Renal cortical epithelial cell (primary cell): ENCODE data around the gene CSF1. TPM values are rescaled to one million over a fixed set of nuclear protein-coding genes. Genes with fewer than 3 reads are reported as not detected.

ENCODE experiments used
- DNase-seq: peaks from one replicate; pipeline ENCODE4 v3.0.0-alpha.2; 2011; ENCODE audit warnings: low read depth
- total RNA-seq: library from RNA; depleted of rRNA; stranded (reverse); fragments of >200 nt; gene quantifications from 2 replicates; pipeline ENCODE4 v1.2.3, GENCODE V29; 2014

The CSF1 gene
- total RNA-seq, 1 donor from 2014 or later: 51.3 TPM

DNA sequence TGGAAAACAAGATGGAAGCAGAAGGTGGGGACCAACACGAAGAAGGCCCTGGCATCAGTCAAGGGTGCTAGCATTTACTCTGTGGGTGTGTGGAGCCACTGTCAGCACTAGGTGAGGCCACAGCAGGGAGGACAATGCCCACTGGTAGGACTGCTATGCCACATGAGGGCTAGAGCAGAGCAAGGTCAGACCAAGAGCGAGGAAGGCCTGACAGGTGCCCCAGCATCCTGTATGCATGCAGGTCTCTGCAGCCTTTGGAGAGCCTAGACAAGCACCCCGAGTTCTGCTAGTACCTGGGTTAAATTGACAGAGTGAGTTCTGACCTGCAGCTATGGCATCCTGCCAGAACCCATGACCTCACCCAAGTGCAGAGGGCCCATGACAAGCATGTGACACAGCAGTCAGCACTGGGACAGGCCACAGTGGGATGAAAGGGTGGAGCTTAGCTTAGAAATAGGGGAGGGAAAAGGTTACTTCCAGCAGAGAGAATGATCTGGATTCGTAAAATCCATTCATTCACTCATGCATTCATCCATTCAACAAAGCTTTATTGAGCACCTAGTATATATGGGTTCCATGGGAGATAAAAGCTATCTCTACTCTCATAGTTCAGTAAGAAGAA, 9.0 kb upstream of the CSF1 start:
- DNase-seq: peak; percentile 67

DNA sequence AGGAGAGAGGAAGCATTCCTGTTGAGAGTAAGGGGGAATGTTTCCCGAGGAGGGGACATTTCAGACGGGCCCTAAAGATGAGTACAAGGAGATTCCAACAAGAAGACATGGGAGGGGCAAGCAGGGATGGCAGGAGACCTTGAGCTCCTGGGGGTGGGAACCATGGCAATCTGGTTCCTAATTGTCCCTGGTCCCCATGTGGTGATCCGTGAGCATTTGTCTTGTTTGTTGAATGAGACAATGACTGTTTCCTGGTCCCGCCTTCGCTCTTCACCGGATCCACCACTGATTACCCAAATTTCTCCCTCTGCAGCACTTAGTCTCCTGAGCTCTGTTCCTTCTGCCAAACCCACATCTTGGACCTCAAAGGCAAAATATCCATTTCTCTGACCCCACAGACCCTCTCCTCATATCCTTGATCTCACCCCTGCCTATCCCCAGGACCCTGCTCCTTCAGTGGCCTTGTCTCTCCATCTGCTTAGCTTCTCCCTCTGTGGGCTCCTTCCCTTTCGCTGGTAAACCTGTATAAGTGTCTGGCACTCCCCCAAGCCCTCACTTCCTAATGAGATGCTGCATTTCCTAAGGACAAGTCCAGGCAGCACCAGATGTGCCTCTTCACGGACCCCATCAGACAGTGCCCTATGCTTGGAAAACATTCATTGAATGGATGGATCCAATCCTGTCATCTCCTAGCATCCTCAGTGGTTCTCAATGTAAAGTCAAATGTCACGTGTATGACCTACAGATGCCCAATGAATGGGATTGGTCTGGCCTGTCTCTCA, 8.3 kb upstream of the CSF1 start:
- DNase-seq: no peak

DNA sequence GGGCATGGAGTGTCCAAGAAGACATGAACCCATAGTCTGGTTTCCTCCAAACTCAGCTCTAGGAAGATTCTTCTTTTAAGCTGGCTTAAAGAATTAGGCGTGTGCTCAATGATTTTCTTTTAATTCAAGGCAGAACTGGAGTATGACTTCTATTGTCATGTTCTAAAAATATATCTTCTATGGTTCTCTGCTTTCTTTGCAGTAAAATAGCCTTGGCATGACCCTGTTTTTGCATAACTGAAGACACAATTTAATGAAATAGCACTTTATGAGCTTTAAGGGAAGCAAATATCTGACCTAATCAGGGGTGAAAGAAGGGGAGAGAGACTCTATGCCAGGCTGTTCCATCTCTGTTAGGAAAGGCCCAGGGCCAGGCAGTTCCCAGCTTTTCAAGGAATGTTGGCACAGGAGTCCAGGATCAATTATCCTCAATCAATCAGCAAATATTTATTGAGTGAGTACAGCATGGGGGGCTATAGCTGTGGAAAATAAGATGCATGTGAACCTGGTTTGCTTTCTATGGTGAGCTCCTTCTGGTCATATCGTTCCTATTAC, 7.2 kb upstream of the CSF1 start:
- DNase-seq: no peak

DNA sequence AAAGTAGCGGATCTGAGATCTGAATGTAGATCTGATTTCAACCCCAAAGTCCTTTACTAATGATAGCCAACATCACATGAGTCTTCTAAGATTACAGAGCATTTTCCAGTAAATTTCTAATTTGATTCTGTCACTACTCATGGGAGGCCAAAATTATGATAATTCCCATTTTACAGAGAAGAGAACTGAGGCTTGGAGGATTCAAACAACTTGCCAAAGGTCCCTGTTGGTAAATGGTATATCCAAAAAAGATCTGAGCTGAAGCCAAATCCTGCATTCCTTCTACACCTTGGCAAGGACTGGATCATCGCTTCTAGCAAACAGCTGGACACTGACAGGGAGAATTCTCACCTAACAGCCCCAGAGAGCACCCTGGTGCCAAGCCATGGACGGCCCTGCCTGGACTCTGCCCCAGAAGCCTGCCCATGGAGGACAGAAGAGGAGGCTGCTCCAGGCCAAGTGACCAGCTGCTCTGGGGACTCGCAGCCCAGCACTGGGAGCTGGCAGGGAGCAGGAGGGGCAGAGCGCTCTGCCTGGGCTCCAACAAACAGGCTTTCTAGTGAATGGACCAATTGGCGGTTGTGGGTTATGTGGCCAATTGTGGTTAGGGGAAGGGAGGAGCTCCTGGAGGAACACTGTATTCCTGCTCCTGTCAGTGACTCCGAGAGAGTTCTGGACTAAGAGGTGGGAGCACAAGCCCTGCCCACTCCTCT, 6.4 kb upstream of the CSF1 start:
- peak; percentile 63 for DNase-seq

DNA sequence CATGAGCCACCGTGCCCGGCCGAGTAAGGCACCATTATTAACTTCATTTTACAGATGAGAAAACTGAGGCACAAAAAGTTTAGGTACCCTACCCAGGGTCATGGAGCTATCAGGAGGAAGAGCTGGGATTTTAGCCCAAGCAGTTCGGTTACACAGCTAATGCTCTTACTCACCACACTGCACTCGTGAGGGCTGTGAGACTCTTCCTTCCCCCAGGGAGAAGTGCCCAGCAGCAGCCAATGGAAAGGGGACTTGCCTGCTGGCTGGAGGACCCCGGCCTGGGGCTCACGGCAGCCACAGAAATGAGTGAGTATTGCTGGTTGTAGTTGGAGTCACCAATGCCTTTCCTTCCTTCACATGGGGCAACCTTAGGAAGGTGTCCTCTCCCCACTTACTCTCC, 5.2 kb upstream of the CSF1 start:
- DNase-seq: no peak

DNA sequence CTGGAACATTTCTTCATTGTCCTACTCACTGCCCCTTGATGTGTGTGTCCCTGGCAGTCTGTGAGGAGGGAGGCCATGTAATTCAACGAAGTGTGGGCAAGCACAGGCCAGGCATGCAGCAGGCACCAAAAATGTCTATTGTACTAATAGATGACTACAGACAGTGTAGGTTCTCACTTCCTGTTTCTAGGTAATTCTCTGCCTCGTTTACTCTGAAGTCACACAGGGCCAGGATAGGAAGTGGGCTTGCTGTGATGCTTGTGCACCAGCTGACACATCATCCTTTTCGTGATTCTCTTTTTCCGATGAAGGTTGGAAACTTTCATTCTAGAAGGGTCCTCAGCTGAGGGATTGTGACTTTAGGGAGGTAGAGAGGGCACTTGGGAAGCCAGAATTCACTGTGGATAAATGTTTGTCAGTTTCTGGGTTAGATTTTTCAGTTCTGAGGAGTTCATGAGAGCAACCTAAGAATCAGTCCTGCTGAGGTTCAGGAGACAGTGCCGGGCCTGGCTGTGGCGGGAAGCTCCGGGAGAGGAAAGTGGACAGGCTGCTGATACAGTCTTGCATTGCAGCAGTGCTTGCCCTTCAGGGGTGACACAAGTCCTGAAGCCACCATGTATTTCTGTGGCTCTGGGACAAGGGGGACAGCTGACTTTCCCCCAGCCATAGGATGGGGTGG, 4.3 kb upstream of the CSF1 start:
- DNase-seq: no peak

DNA sequence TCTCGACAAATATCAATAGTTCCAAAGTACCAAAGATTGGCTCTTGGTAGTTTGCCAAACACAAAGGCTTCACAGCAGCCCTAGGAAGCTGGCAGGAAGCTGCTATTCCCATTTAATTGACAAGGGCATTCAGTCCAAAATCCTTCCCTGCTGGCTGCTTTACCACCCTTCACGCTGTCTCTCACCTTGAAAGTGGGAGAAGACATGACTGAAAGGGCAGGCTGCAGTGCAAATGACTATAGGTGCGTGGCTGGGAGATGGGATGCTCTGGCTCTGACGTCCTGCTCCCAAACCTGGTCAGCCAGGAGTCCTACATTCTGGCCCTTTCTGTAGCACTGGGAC, 3.8 kb upstream of the CSF1 start:
- DNase-seq: no peak

DNA sequence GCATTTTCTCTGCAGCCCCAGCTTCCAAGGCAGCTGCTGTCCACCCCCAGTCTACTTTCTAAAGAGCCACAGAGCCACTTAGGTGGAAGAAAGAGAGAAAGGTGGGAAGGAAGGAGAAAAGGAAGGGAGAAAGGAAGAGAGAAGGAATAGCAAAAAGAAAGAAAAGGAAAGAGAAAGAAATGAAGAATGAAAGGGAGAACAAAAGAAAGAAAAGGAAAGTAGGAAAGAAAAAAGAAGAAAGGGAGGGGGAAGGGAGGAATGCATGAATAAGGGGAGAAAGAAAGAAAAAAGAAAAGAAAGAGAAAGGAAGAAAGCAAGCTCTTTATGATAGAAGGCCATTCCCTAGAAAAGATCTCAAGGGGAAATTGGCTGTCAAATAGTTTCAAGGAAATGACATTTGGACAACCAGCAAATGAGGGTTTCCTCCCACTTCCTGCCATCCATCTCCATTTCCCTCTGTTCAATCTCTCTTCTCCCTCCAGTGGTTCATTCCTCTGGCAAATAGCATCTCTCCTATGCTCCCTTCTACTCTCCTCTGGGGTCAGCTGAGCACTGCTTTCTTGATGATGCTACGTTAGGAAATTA, 3.4 kb upstream of the CSF1 start:
- DNase-seq: no peak

DNA sequence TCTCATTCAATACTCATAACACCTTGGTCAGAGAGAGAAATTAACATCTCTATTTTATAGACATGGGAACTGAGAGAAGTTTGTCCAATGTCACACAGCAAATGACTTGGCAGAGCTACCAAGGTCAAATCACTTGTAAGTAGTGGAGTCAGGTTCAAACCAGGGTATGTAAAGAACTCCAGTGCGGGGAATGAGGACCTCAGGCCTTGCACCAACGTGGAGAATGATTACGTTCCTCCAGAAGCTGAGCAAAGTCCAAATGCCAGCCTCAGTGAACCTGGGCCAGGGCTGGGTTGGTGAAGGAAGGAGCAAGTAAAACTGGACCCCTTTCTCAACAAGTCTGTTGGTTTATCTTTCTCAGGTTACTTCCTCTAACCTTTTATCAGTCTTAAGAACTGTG, 1.8 kb upstream of the CSF1 start:
- no peak for DNase-seq

DNA sequence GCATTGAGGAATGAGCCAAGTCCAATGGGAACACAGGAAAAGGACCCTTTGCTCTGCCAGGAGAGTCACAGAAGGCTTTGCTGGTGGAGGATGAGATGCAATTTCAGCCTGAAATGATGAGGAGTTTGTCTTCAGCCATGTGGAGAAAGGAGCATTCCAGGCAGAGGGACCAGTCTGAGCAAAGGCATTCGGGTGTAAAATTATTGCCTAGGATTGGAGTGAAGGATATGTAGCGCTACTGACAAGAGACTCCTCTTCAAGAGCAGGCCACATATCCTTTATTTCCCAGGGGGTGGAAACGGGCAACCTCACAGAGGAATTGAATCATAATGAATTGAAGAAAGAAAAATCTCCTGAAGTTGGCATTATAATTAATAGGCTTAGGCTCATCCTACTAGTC, 1.1 kb upstream of the CSF1 start:
- DNase-seq: no peak

DNA sequence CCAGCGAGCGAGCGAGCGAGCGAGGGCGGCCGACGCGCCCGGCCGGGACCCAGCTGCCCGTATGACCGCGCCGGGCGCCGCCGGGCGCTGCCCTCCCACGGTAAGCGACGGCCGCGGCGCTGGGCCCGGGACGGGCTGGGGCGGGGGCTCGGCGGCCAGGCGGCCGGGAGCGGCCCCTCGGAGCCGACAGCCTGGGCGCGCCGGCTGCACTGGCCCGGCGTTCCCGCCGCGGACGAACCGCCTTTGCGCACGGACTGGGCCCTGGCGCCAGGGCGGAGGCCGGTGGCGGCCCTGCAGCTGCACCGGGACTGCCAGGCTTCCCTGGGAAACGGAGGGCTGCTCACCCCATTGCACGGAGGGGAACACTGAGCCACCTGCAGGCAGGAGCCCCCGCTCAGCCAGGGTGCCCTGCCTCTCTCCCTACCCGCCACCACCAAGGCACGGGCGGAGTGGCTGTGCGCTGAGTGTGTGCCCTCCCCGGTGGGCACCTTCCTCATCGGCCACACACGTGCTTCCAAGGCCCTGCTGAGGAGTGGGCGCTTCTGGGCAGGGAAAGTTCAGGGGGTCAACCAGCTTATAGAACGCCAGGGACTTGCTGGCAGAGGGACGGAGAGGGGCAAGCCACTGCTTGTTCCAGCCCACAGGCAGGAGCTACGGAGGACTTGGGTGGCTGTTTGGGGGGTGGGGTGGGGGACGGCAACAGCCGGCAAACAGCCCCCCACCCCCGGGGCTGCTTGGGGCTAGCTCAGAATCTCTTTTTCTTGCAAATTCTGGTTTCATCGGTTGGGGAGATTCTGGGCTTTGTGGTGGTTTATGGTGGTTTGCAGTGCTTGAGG, 532 bp downstream of the CSF1 start:
- no peak for DNase-seq

DNA sequence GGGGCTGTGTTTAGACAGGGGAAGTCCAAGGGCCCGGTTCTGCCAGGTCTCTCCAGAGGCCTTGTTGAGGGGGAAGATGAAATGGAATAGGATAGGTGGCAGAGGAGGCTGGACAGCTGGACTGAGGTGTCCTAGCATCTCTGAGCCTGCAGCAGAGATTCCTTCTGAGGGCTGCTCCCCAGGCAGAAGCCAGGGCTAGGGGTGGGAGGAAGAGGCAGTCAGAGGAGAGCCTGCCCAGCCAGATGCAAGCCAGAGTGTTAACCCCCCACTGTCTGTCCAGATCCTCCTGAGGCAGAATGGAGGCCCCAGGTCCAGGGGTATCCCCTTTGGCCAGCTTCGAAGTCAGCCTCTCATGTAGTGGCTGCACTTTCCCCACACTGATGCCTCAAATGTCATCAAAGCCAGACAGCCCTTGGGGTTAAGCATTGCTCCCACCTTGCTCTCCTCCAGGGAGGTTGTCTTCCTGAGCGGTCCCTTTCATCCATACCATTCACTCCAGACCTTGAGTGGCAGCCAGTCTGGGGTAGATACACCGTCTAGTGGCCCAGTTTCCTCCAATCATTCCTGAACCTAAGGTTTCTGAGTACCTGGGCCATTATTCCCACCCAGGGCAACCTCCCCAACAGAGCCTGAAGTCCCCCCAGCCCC, 1.7 kb downstream of the CSF1 start:
- DNase-seq: no peak

DNA sequence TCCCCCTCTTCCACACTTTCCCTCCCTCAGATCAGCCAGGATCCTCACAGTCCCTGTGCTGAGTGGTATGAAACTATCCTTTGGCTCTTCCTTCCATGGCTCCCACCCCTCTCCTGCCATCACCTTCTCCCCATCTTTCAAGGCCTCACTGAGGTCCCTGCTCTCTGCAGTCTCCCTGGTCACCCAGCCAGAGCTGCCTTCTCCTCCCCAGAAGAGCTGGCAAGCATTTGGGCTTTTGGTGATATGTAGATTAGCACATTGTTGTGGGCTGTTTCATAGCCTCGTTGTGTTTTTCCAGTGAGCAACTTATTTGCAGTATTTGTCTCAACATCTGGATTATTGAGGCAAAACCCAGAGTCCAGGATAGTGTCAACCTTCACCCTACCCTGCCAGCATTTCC, 2.2 kb downstream of the CSF1 start:
- peak; percentile 22 for DNase-seq

DNA sequence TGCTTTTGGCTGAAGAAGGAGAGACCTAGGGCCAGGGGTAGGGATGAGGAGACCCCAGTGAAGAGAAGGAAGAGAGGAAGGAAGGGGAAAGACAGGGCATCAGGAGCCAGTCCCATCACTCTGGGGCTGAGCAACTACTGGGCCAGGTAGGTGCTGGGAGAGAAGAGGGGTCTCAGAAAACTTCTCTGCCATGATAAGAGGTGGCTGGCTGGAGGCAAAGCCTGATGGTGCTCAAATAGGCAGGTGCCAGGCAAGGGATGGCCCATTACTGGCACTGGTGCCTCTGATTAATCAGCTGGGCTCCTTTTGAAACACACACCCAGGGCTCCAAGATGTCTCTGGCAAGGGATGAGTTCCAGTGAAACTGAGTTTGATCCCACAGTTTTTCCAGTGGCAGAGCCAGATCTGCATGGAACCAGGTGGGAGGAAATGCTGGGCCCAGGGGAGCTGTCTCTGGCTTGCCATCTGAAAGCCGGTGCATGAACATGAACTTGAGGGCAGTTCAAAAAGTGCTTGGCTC, 2.8 kb downstream of the CSF1 start:
- DNase-seq: no peak

DNA sequence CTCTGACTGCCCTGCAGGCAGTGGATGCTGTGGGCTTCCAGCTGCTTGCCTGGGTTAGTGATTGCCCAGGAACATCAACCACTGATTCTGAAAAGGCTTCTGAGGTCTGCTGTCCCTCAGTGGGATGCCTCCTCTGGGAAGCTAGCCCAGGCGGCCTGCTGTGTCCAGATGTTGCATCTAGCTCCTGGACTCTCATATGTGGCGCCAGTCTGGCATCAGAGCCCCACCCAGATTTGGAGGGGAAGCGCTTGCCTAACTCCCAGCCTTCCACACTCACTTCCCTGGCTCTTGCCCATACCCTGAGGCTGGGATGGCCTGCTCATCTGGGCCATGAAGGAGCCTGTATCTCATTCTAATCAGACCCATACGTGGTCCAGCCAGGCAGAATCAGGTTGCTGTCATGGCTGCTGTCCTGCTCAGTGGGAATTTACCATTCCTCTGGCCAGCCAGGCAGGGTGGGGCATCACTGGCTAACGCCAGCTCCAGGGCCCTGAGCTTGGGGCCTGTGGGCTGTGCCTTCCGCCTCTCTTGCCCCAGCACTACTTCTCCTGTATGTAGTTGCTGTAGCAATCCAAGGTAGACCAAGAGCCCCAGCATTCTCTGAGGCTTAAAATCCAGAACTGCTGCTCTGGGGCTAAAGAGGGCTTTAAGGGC, 4.1 kb downstream of the CSF1 start:
- DNase-seq: no peak

DNA sequence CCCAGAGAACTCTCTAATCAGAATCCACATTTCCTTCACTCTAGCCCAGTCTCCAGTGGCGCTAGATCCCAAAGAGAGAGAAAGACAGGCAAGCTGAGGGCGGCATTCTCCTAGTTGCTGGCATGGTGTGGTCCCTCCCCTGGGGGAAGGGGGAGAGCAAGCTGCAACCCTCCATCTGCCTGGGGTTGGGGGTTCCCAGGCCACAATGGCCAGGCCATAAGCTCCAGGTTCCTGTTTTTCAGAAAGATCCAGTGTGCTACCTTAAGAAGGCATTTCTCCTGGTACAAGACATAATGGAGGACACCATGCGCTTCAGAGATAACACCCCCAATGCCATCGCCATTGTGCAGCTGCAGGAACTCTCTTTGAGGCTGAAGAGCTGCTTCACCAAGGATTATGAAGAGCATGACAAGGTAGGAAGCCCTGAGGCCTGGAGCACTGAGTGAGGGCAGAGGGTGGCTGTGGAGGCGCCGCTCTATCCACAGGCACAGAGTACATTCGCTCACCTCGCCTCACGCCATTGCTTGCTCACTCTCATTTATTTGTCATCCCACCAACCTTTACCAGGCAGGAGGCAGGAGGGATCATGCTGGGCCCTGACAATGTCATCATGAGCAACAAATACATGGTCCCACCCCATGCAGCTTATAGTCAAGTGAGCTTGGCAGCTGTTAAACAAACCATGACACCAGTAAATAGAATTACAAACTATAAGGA, 6.6 kb downstream of the CSF1 start:
- no peak for DNase-seq

DNA sequence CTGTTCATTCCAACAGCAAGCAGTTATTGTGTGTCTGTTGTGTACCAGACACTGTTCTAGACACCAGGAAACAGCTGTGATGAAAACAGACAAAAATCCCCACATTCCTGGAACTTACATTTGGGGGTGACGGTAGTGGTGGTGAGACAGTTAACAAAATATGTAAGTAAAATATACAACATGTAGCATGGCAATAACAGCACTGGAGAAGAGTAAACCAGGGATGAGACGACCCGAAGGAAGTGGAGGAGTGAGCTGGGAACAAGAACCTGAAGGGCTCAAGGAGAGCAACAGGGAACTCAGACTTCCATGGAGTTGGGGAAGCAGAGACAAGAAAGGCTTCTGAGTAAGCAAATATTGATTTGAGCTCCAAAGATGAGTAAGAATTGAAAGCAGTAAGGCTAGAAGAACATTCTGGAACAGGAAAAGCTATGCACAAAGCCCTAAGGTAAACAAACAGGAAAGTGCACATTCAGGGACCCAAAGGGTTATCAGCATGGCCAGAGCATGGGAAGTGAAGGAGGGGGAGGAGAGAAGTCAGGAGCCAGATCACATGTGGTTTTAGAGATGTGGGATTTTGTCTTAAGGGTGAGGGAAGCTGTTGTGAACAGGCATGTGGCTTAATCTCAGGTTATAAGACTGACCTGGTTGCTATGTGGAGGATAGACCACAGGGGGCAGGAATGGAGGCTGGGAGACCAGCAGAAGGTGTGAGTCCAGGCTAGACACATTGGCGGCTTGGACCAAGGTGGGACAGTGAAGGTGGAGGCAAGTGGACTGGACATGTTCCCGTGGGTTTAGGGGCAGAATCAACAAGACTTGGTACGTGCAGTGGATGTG, 7.3 kb downstream of the CSF1 start:
- DNase-seq: no peak

DNA sequence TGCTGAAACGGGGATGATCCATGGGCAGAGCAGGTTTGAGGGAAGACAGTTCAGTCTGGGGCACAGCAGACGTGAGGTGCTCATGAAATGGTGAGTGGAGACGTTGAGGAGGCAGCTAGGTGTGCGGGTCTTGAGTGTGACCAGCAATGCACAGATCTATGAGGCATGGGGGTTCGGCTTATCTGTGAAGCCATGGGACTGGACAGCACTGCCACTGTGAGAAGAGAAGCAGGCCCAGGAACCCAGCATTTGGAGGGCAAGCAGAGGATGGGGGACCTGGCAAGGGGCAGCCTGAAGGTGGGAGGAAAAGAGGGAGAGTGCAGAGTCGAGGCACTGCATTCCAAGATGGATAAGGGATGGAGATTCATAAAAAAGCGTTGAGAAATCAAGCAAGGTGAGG, 8.0 kb downstream of the CSF1 start:
- no peak for DNase-seq
